Measurements from ENCODE around the gene ALDH3B1.

Gene ALDH3B1

GRCh38 chr11:67997475-67997921 lies 12.6 kb upstream of the ALDH3B1 start:
- no peak for DNase-seq

GRCh38 chr11:67998150-67999045 lies 11.7 kb upstream of the ALDH3B1 start:
- peak in 1 of 5 donors; percentile 38 for DNase-seq

GRCh38 chr11:67999201-67999629 lies 10.9 kb upstream of the ALDH3B1 start:
- DNase-seq: no peak

GRCh38 chr11:67999704-68000103 lies 10.4 kb upstream of the ALDH3B1 start:
- no peak for DNase-seq

GRCh38 chr11:68002575-68002937 lies 7.6 kb upstream of the ALDH3B1 start:
- DNase-seq: no peak

- DNase-seq: peak in 4 of 5 donors; percentile 33 to 55 (median 47)
Observed at GRCh38 chr11:68002938-68003845, 6.9 kb upstream of the ALDH3B1 start.

GRCh38 chr11:68003846-68004550 lies 6.1 kb upstream of the ALDH3B1 start, which contains the start of gene UNC93B1:
TSS of gene UNC93B1 (minus strand) at chr11:68004097. CDS start at chr11:68004043, 54 bp downstream.
- DNase-seq: peak; percentile 57 to 86 (median 60)

- DNase-seq: no peak
Observed at GRCh38 chr11:68004551-68005335, 5.4 kb upstream of the ALDH3B1 start.

- no peak for DNase-seq
Observed at GRCh38 chr11:68006606-68007166, 3.4 kb upstream of the ALDH3B1 start.

- no peak for DNase-seq
Observed at GRCh38 chr11:68007498-68008380, 2.4 kb upstream of the ALDH3B1 start.

GRCh38 chr11:68008381-68009337 lies 1.5 kb upstream of the ALDH3B1 start:
- DNase-seq: no peak

GRCh38 chr11:68009391-68010089 lies 587 bp upstream of the ALDH3B1 start:
- DNase-seq: no peak

GRCh38 chr11:68011051-68011943 lies 1.2 kb downstream of the ALDH3B1 start:
- no peak for DNase-seq

GRCh38 chr11:68012044-68012842 lies 2.1 kb downstream of the ALDH3B1 start:
- DNase-seq: no peak

GRCh38 chr11:68012843-68013610 lies 2.9 kb downstream of the ALDH3B1 start:
- DNase-seq: no peak
